SKM-1 (cell line): ENCODE results near the gene SMPD4.
"Not testable (repeated sequence)": the region's sequence is repeated elsewhere in the genome, so short reads cannot be mapped to it uniquely, and the experiment has no call there.

Experiments
- DNase-seq: peaks from one replicate; lab custom pipeline; 2025; ENCODE audit not compliant: unreplicated experiment; lab: John Stamatoyannopoulos, UW

Gene SMPD4

GRCh38 chr2:130141645-130142370, 39.6 kb downstream of the SMPD4 start:
- DNase-seq, result not testable (repeated sequence)

GRCh38 chr2:130141002-130141401, 40.4 kb downstream of the SMPD4 start:
- DNase-seq, result not testable (repeated sequence)

DNA sequence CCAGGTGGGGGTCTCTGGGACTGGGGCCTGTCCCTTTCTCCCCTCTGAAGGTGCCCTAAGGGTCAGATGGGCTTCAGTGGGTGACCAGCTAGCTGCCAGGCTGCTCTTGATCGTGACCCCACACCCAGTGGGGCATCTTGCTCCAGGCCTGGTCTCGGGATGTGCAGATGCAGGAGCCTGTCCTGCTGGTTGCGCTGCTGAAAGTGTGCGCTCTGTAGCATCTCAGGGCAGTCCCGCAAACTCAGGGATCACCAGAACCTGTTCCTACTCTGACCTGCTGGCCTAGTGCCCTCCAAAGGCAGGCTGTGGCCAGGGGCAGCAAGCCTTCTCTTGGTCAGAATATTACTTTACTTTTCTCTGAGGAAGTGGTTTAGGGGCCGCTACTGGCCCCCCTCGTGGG, 40.9 kb downstream of the SMPD4 start:
- not testable (repeated sequence) for DNase-seq

- DNase-seq, result not testable (repeated sequence)
Measured at GRCh38 chr2:130139331-130140280, 41.8 kb downstream of the SMPD4 start.

DNA sequence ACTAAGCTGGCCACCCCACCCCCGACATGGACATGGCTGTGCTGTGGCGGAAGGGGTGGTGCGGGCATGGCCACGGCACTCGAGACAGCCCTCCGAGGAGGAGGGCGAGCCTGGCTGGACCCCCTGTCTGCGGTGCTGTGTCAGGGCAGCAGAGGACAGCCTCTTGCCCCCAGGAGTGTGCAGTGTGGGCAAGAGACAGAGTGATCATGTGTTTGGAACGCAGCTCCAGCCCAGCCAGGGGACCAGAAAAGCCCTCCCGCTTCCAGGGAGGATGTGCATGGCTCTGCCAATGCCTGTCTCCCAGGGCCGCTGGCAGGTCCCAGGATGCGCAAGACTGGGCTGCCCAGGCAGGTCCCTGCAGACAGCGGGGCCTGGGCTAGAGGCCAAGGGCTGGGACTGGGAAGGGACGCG, 42.6 kb downstream of the SMPD4 start:
- not testable (repeated sequence) for DNase-seq

- not testable (repeated sequence) for DNase-seq
Measured at GRCh38 chr2:130138326-130138725, 43.1 kb downstream of the SMPD4 start.

DNA sequence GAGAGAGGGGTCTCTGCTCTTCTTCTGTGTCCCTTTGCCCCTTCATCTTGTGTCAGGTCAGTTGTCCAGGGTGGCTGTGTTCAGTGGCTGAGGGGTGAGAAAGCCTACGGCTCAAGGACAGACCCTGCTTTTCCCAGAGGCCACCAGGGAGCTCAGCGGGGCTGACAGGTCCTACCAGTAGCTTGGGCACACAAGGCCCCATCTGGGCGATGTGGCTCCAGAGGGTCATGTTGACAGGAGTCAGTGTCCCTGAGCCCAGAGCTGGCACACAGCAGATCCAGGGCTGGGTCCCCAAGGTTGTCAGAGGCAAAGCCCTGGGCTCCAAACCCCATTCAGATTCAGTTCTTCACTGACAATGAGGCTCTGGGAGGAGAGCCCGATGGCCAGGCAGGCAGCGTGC, 44.3 kb downstream of the SMPD4 start:
- not testable (repeated sequence) for DNase-seq

- not testable (repeated sequence) for DNase-seq
Measured at GRCh38 chr2:130136546-130136945, 44.9 kb downstream of the SMPD4 start.

- DNase-seq, result no peak
Measured at GRCh38 chr2:130135692-130136541, 45.5 kb downstream of the SMPD4 start.

DNA sequence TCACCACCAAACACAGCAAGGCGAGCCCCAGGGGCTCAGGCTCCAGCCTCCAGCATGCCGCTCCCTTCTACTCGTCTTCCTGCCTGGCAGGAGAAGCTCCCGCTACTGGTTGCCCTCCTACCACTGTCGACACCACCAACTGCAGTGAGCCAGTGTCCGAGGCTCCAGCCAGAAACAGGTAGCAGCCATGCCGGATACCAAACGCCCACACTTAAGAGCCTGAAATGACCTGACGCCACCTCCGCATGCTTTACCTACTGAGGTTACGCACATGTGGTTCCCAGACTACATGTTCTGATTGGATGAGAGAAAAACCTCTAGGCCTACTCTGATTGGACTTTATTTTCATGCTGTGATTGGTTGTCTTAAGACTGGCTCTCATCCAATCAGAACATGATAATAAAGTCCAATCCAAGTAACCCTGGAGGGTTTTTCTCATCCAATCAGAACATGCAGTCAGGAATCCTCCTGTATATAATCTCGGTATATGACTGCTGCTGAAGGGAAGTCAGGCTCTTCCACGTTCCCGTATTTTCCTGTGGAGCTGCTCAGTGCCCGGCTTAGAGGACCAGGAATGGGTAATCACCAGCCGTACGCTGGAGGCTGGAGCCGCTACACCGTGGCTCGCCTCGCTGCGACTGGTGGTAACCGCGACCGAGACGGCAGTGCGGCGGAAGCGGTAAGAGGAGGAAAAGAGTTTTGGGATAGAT, 52.1 kb downstream of the SMPD4 start, which contains the start of gene POTEF:
POTEF (minus strand) TSS at position 103 of the 710 bp plus-strand sequence. CDS start 8,707 bp downstream, outside the sequence.
- DNase-seq, result not testable (repeated sequence)

DNA sequence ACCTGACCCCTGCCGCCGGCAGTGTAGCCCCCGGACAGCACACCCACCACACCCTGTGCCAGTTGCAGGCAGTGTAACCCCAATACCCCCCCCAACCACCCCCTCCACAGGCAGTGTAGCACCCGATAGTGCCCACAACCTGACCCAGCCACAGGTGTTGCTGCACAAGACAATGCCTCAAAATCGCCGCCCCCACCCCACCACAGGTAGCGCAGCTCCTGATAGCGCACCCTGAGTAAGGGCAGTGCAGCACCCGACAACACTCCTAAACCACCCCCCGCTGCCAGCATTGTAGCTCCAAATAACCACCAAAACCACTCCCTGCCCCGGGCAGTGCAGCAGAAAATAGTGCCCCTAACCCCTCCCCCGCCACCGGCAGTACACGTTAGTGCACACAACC, 52.9 kb downstream of the SMPD4 start:
- not testable (repeated sequence) for DNase-seq

DNA sequence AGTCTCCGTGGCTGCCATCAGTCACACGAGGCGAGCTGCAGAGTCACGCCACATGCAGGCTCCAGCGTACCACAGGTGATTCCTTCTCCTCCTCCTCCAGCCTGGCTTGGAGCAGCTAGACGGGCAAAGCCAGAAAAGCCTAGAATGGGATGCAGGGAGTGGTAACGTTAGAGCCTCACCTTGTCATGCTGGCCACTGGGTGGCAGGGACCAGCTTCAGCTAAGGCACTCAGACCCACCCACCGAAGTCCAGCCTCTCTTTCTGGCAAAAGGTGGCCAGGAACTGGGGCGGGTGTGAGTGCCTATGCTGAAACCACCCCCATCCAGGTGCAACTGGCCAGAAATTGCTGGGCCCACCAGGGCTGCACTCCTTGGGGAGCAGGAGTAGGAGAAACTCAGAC, 53.7 kb downstream of the SMPD4 start:
- DNase-seq, result not testable (repeated sequence)

DNA sequence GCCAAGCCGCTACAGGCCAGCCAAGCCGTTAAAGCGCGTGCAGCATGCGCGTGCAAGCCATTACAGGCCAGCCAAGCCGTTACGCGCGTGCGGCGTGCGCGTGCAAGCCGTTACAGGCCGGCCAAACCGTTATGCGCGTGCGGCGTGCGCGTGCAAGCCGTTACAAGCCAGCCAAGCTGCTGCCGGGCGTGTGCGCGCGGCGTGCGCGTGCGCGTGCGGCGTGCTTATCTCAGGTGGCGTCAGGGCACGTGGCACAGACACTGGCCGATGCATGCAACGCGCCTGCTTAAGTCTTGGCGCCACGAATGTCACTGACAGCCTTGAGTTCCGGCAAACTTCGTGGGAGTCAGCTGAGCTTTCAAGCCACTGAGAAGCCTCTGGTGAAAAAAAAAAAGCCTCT, 60.5 kb downstream of the SMPD4 start:
- DNase-seq, result not testable (repeated sequence)

DNA sequence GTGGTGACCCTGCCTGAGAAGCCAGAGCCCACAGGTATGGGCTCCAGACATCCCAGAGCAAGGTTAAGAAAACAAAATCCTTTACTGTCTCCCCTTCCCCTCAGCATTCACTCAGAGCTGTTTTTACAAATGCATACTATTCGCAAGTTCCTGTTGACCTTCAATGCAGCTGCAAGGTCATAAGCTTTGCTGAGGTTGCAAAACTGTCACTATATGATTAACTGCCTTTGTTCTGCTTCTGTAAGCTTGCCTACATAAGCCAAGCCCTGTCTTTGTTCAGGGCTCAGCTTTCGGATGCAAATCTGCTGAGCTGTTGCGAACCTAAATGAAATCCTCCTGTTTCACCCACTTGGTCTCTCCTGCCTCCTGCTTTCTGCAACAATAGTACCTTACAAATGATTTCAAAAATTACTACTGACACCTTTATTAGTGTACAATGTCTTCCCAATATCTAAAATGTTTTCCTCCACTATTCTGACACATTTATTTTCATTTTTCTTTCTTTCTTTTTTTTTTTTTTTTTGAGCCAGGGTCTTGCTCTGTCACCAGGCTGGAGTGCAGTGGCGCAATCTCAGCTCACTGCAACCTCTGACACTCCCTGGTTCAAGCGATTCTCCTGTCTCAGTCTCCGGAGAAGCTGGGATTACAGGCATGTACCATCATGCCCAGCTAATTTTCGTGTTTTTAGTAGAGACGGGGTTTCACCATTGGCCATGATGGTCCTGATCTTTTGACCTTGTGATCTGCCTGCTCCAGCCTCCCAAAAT, 78.6 kb downstream of the SMPD4 start:
- DNase-seq, result not testable (repeated sequence)
